Measurements from ENCODE around the gene MAMSTR. TPM values are rescaled to one million over a fixed set of nuclear protein-coding genes. Genes with fewer than 3 reads are reported as not detected.

The MAMSTR gene
- total RNA-seq, 1 donor from 2014 or later = 3.4 TPM

- Histone ChIP-seq H3K27me3 (no peaks in the 10 kb centered on the region), H3K36me3 (no peaks in the 10 kb centered on the region), H3K4me1 (peaks cover 11% of the 10 kb centered on the region), H3K4me3 (no peak overlapping the region), H3K9me3 (no peaks in the 10 kb centered on the region), H3K27ac (no peak overlapping the region)
- no peak for DNase-seq (ENCODE audit: extremely low spot score in 2 of 2)
- intact Hi-C loops (cut with DNase I) = loop anchor here (10.0 kb wide), 1 partner anchor 60 kb away; the partner anchor contains the start of gene NTN5
- no peak for TF ChIP-seq CTCF (IDR thresholded peaks at IDR 0.05)
- TF ChIP-seq POLR2AphosphoS5 (IDR thresholded peaks at IDR 0.05; ENCODE audit: insufficient read depth in 1 of 2, low read depth in 1 of 2) = no peak
- TF ChIP-seq POLR2A (IDR thresholded peaks at IDR 0.05) = no peak
Measured at GRCh38 chr19:48734625-48735024, 15.1 kb upstream of the MAMSTR start.

GRCh38 chr19:48731452-48731851, 11.9 kb upstream of the MAMSTR start:
- peaks cover 5% of the 10 kb centered on the region for H3K4me1 ChIP-seq
- H3K4me3 ChIP-seq = no peak overlapping the region
- TF ChIP-seq POLR2AphosphoS5 (IDR thresholded peaks at IDR 0.05; ENCODE audit: insufficient read depth in 1 of 2, low read depth in 1 of 2) = no peak
- no peak for TF ChIP-seq CTCF (IDR thresholded peaks at IDR 0.05)
- TF ChIP-seq POLR2A (IDR thresholded peaks at IDR 0.05) = no peak
- intact Hi-C loops (cut with DNase I) = loop anchor here (10.0 kb wide), 1 partner anchor 57 kb away; the partner anchor contains the start of gene NTN5
- no peaks in the 10 kb centered on the region for H3K36me3 ChIP-seq
- H3K27me3 ChIP-seq = no peaks in the 10 kb centered on the region
- no peak for DNase-seq (ENCODE audit: extremely low spot score in 2 of 2)
- no peaks in the 10 kb centered on the region for H3K9me3 ChIP-seq
- H3K27ac ChIP-seq = no peak overlapping the region

DNA sequence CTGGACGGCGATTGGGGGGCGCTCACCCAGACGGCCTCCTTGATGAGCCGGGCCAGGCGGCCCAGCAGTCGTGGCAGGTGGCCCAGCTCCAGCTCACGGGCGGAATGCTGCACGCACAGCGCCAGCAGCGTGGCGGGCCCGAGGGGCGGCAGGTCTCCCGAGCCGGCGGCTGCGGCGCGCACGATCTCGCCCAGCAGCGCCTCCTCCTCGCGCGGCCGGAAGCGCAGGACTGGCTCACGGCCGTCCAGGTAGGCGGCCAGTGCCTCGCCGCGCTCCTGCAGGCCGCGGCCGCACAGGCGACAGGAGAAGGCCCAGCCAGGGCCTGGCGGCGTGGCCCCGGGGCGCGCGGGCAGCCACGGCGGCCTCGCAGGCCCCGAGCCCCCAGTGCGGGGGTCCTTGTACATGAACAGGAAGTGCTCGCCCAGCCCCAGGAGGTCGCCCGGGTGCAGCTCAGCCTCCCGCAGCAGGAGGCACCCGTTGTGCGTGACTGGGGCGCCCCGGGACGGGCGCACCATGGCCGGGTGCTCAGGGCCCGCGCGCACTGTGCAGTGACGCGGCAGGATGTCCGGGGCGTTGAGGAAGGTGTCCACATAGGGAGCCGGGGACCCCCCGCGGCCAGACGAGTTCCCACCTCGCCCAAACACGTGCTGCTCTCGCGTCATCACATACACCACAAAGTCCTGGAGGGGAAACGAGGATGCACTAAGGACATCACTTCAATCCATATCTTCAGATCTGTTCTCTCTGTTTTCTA, 9.6 kb upstream of the MAMSTR start:
- peak overlapping the region in 1 of 2 donors; percentile 2 for H3K4me3 ChIP-seq
- no peaks in the 10 kb centered on the region for H3K9me3 ChIP-seq
- DNase-seq (ENCODE audit: extremely low spot score in 2 of 2) = no peak
- peaks cover 6% of the 10 kb centered on the region for H3K4me1 ChIP-seq
- no peak overlapping the region for H3K27ac ChIP-seq
- TF ChIP-seq POLR2AphosphoS5 (IDR thresholded peaks at IDR 0.05; ENCODE audit: insufficient read depth in 1 of 2, low read depth in 1 of 2) (no peak), POLR2A (IDR thresholded peaks at IDR 0.05) (no peak), CTCF (IDR thresholded peaks at IDR 0.05) (no peak)
- intact Hi-C loops (cut with DNase I) = no loop called here
- H3K27me3 ChIP-seq = no peaks in the 10 kb centered on the region
- no peaks in the 10 kb centered on the region for H3K36me3 ChIP-seq

DNA sequence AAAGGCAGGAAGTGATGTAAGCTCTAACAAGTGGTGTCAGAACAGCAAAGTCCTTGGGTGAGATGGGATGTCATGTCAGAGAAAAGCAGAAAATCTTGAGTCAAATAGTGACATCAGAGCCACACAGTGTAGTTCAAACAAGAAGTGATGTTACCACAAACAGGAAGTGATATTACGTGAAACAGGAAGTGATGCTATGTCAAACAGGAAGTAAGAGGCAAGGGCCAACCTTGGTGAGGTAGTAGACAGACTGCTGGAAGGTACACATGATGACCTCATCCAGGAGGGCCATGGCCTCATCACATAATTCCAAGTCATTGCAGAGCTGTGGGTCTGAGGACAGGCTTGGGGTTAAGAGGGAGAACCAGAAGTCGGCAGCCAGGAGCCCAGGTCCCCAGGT, 7.0 kb upstream of the MAMSTR start:
- H3K4me3 ChIP-seq = no peak overlapping the region
- intact Hi-C loops (cut with DNase I) = no loop called here
- TF ChIP-seq POLR2A (IDR thresholded peaks at IDR 0.05) = no peak
- TF ChIP-seq CTCF (IDR thresholded peaks at IDR 0.05) = no peak
- no peak for TF ChIP-seq POLR2AphosphoS5 (IDR thresholded peaks at IDR 0.05; ENCODE audit: insufficient read depth in 1 of 2, low read depth in 1 of 2)
- peaks cover 6% of the 10 kb centered on the region for H3K4me1 ChIP-seq
- H3K27me3 ChIP-seq = no peaks in the 10 kb centered on the region
- no peaks in the 10 kb centered on the region for H3K36me3 ChIP-seq
- H3K9me3 ChIP-seq = no peaks in the 10 kb centered on the region
- no peak for DNase-seq (ENCODE audit: extremely low spot score in 2 of 2)
- H3K27ac ChIP-seq = no peak overlapping the region
